SK-N-MC (cell line): ENCODE results near the gene PPP1R26.

Source experiments
- DNase-seq: peaks from one replicate; pipeline ENCODE4 v3.0.0-alpha.2; 2011; ENCODE audit warnings: low read depth, low spot score
- H3K27ac ChIP-seq: fragments of 200-600 bp; sonication (generic); 2 replicates; pipeline ENCODE4 v1.5.1; 2016; ENCODE audit warnings: mixed run types
- H3K36me3 ChIP-seq: fragments of 200-600 bp; sonication (generic); 2 replicates; pipeline ENCODE4 v1.6.1; 2017; ENCODE audit warnings: antibody characterized with exemption, low read length, mixed read lengths; ENCODE audit not compliant: insufficient read depth
- H3K4me3 ChIP-seq: fragments of 200-600 bp; sonication (generic); 2 replicates; pipeline ENCODE4 v1.5.1; 2016
- H3K9ac ChIP-seq: fragments of 200-600 bp; sonication (generic); 2 replicates; pipeline ENCODE4 v1.8.0; 2017; ENCODE audit warnings: mixed run types, mixed read lengths; ENCODE audit not compliant: insufficient read length
- H3K9me3 ChIP-seq: fragments of 200-600 bp; sonication (generic); 2 replicates; pipeline ENCODE4 v1.6.1; 2017; ENCODE audit warnings: low read depth, mild to moderate bottlenecking, antibody characterized with exemption, low read length, moderate library complexity, mixed read lengths
- EZH2 ChIP-seq: fragments of 200-600 bp; sonication (generic); IDR thresholded peaks from one replicate; pipeline ENCODE4 v1.6.1; 2017; ENCODE audit warnings: antibody characterized with exemption
- FOXP2 ChIP-seq: optimal IDR thresholded peaks from 2 replicates; pipeline ENCODE3; 2011; ENCODE audit warnings: mild to moderate bottlenecking, moderate library complexity; ENCODE audit not compliant: insufficient read depth; ENCODE audit errors: extremely low read length, control extremely low read depth
- POLR2AphosphoS5 ChIP-seq: IDR thresholded peaks from 2 replicates; pipeline ENCODE4 v1.6.1; 2012; ENCODE audit warnings: mild to moderate bottlenecking, low read depth, low read length, borderline replicate concordance

The PPP1R26 gene

GRCh38 chr9:135461936-135462335 is 17.6 kb upstream of the PPP1R26 start:
- no peak overlapping the region for H3K27ac ChIP-seq
- no peak overlapping the region for H3K4me3 ChIP-seq
- no peak overlapping the region for H3K9ac ChIP-seq
- H3K9me3 ChIP-seq: no peaks in the 10 kb centered on the region
- TF ChIP-seq FOXP2 (no peak), EZH2 (no peak), POLR2AphosphoS5 (no peak)
- DNase-seq: no peak
- H3K36me3 ChIP-seq: no peaks in the 10 kb centered on the region

- no peak for DNase-seq
- TF ChIP-seq EZH2 (no peak), POLR2AphosphoS5 (no peak), FOXP2 (no peak)
- Histone ChIP-seq H3K9me3 (no peaks in the 10 kb centered on the region), H3K9ac (no peak overlapping the region), H3K36me3 (no peaks in the 10 kb centered on the region), H3K4me3 (no peak overlapping the region), H3K27ac (no peak overlapping the region)
Observed at GRCh38 chr9:135463140-135463539, 16.4 kb upstream of the PPP1R26 start.

- no peak for TF ChIP-seq POLR2AphosphoS5
- no peak overlapping the region for H3K27ac ChIP-seq
- H3K9ac ChIP-seq: no peak overlapping the region
- H3K9me3 ChIP-seq: no peaks in the 10 kb centered on the region
- no peaks in the 10 kb centered on the region for H3K36me3 ChIP-seq
- no peak for DNase-seq
- no peak overlapping the region for H3K4me3 ChIP-seq
Observed at GRCh38 chr9:135464181-135464580, 15.4 kb upstream of the PPP1R26 start.

GRCh38 chr9:135468854-135469521 is 10.6 kb upstream of the PPP1R26 start:
- Histone ChIP-seq H3K9me3 (no peaks in the 10 kb centered on the region), H3K4me3 (peak overlapping the region; percentile 76), H3K9ac (peak overlapping the region; percentile 47), H3K36me3 (no peaks in the 10 kb centered on the region), H3K27ac (peak overlapping the region; percentile 92)
- peak; percentile 67 for DNase-seq
- TF ChIP-seq POLR2AphosphoS5 (peak; percentile 64), EZH2 (no peak)

GRCh38 chr9:135471791-135472640 is 7.6 kb upstream of the PPP1R26 start:
- no peaks in the 10 kb centered on the region for H3K36me3 ChIP-seq
- H3K9ac ChIP-seq: no peak overlapping the region
- H3K9me3 ChIP-seq: no peaks in the 10 kb centered on the region
- no peak overlapping the region for H3K27ac ChIP-seq
- H3K4me3 ChIP-seq: no peak overlapping the region
- no peak for DNase-seq
- TF ChIP-seq POLR2AphosphoS5 (no peak), FOXP2 (no peak), EZH2 (no peak)

- no peak overlapping the region for H3K27ac ChIP-seq
- no peaks in the 10 kb centered on the region for H3K36me3 ChIP-seq
- no peak for DNase-seq
- no peak for TF ChIP-seq FOXP2
- no peak for TF ChIP-seq EZH2
- no peaks in the 10 kb centered on the region for H3K9me3 ChIP-seq
- H3K4me3 ChIP-seq: no peak overlapping the region
- no peak overlapping the region for H3K9ac ChIP-seq
Observed at GRCh38 chr9:135473972-135474543, 5.5 kb upstream of the PPP1R26 start.

- no peak for DNase-seq
- Histone ChIP-seq H3K36me3 (no peaks in the 10 kb centered on the region), H3K27ac (no peak overlapping the region), H3K4me3 (peak overlapping the region; percentile 49), H3K9me3 (no peaks in the 10 kb centered on the region), H3K9ac (no peak overlapping the region)
- no peak for TF ChIP-seq POLR2AphosphoS5
- no peak for TF ChIP-seq EZH2
Observed at GRCh38 chr9:135474915-135475314, 4.7 kb upstream of the PPP1R26 start.

- H3K27ac ChIP-seq: peak overlapping the region; percentile 64
- H3K4me3 ChIP-seq: no peak overlapping the region
- TF ChIP-seq POLR2AphosphoS5: no peak
- no peak for TF ChIP-seq FOXP2
- no peak for TF ChIP-seq EZH2
- H3K36me3 ChIP-seq: no peaks in the 10 kb centered on the region
- H3K9me3 ChIP-seq: no peaks in the 10 kb centered on the region
- no peak overlapping the region for H3K9ac ChIP-seq
- no peak for DNase-seq
Observed at GRCh38 chr9:135476561-135477355, 2.8 kb upstream of the PPP1R26 start.

GRCh38 chr9:135478191-135478590 is 1.4 kb upstream of the PPP1R26 start:
- H3K36me3 ChIP-seq: no peaks in the 10 kb centered on the region
- H3K9me3 ChIP-seq: no peaks in the 10 kb centered on the region
- no peak overlapping the region for H3K9ac ChIP-seq
- 0 out of 2 replicates have a peak overlapping the region, but pooled peaks have one; percentile 19 for H3K4me3 ChIP-seq
- TF ChIP-seq POLR2AphosphoS5 (no peak), EZH2 (no peak), FOXP2 (no peak)
- DNase-seq: no peak
- H3K27ac ChIP-seq: peak overlapping the region; percentile 44; the same call in 1 of the 2 replicates
